Activated CD4-positive, alpha-beta T cell treated with anti-CD3 and anti-CD28 coated beads, Interleukin-2, amount 50 U/mL, for 48 hours (primary cell): ENCODE data around the gene PNLDC1.
"Not testable (repeated sequence)": the region's sequence is repeated elsewhere in the genome, so short reads cannot be mapped to it uniquely, and the experiment has no call there.

Experiments
- DNase-seq, 2 experiments: peaks; one replicate each; pipeline ENCODE4 v3.0.0-alpha.2; 2020

PNLDC1 gene

GRCh38 chr6:159821122-159821521, 21.0 kb downstream of the PNLDC1 start:
- no peak for DNase-seq

- DNase-seq: no peak
Observed at GRCh38 chr6:159821726-159822125, 21.6 kb downstream of the PNLDC1 start.

GRCh38 chr6:159823953-159824352, 23.9 kb downstream of the PNLDC1 start:
- DNase-seq: no peak

GRCh38 chr6:159824690-159825089, 24.6 kb downstream of the PNLDC1 start:
- DNase-seq: not testable (repeated sequence)

GRCh38 chr6:159826004-159826403, 25.9 kb downstream of the PNLDC1 start:
- DNase-seq: no peak

GRCh38 chr6:159826968-159827647, 27.0 kb downstream of the PNLDC1 start:
- DNase-seq: no peak

GRCh38 chr6:159828074-159828473, 28.0 kb downstream of the PNLDC1 start:
- DNase-seq: no peak

GRCh38 chr6:159829526-159829925, 29.4 kb downstream of the PNLDC1 start:
- no peak for DNase-seq

- DNase-seq: no peak
Observed at GRCh38 chr6:159830501-159831372, 30.7 kb downstream of the PNLDC1 start.

GRCh38 chr6:159831373-159831679, 31.2 kb downstream of the PNLDC1 start:
- DNase-seq: no peak

- DNase-seq: no peak
Observed at GRCh38 chr6:159832946-159833345, 32.9 kb downstream of the PNLDC1 start.

GRCh38 chr6:159833556-159833955, 33.5 kb downstream of the PNLDC1 start:
- no peak for DNase-seq

- no peak for DNase-seq
Observed at GRCh38 chr6:159833997-159834603, 34.0 kb downstream of the PNLDC1 start.

GRCh38 chr6:159836718-159837490, 36.8 kb downstream of the PNLDC1 start:
- DNase-seq: no peak

GRCh38 chr6:159837511-159837910, 37.4 kb downstream of the PNLDC1 start:
- no peak for DNase-seq

- DNase-seq: no peak
Observed at GRCh38 chr6:159838020-159838744, 38.1 kb downstream of the PNLDC1 start.

GRCh38 chr6:159842035-159842434, 42.0 kb downstream of the PNLDC1 start:
- no peak for DNase-seq

- no peak for DNase-seq
Observed at GRCh38 chr6:159844737-159845645, 44.9 kb downstream of the PNLDC1 start.

- not testable (repeated sequence) for DNase-seq
Observed at GRCh38 chr6:159848552-159848951, 48.5 kb downstream of the PNLDC1 start.

GRCh38 chr6:159849851-159850250, 49.8 kb downstream of the PNLDC1 start:
- not testable (repeated sequence) for DNase-seq

- DNase-seq: no peak
Observed at GRCh38 chr6:159852877-159853276, 52.8 kb downstream of the PNLDC1 start.
